Erythroblast (primary cell): ENCODE results near the gene NAPB.

ENCODE experiments used
- GATA1 ChIP-seq: IDR thresholded peaks from 2 replicates; pipeline ENCODE4 v1.6.1; 2011; ENCODE audit warnings: low read depth, mild to moderate bottlenecking, control low read depth, low read length, moderate library complexity
- POLR2A ChIP-seq: IDR thresholded peaks from 2 replicates; pipeline ENCODE4 v1.6.1; 2011; ENCODE audit warnings: mild to moderate bottlenecking, low read length

- TF ChIP-seq POLR2A (no peak), GATA1 (no peak)
These were observed 85.8 kb downstream of the NAPB start for GRCh38 chr20:23335521-23335920.
